Measurements from ENCODE around the gene CCDC69.
A peak's percentile ranks its signal among the peaks of the same experiment; 100 is the strongest.
"Not testable (repeated sequence)": the region's sequence is repeated elsewhere in the genome, so short reads cannot be mapped to it uniquely, and the experiment has no call there.

CCDC69 gene

DNA sequence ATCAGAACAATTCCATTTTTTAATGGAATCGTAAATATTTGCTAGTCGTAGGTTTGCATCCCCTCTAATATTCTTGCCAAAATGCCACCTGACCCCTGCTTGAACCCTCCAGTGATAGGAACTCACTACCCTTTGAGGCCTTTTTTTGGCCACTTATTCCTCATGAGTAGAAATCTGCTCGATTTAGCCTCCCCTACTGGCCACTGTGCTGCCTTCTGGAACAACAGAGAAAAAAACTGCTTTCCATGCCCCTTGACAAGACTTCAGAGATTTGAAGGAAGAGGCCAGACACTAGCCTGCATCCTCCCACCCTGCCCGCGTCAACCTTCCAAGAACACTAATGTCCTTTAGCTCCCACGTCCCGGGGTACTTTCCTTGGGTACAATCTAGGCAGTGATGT lies 4.1 kb downstream of the CCDC69 start:
- no peak for DNase-seq

- DNase-seq: no peak
These were observed 4.8 kb downstream of the CCDC69 start for GRCh38 chr5:151219138-151219537.

GRCh38 chr5:151218177-151218576 lies 5.7 kb downstream of the CCDC69 start:
- no peak for DNase-seq

- DNase-seq: no peak
These were observed 7.1 kb downstream of the CCDC69 start for GRCh38 chr5:151216781-151217180.

GRCh38 chr5:151215546-151215880 lies 8.4 kb downstream of the CCDC69 start:
- no peak for DNase-seq

DNA sequence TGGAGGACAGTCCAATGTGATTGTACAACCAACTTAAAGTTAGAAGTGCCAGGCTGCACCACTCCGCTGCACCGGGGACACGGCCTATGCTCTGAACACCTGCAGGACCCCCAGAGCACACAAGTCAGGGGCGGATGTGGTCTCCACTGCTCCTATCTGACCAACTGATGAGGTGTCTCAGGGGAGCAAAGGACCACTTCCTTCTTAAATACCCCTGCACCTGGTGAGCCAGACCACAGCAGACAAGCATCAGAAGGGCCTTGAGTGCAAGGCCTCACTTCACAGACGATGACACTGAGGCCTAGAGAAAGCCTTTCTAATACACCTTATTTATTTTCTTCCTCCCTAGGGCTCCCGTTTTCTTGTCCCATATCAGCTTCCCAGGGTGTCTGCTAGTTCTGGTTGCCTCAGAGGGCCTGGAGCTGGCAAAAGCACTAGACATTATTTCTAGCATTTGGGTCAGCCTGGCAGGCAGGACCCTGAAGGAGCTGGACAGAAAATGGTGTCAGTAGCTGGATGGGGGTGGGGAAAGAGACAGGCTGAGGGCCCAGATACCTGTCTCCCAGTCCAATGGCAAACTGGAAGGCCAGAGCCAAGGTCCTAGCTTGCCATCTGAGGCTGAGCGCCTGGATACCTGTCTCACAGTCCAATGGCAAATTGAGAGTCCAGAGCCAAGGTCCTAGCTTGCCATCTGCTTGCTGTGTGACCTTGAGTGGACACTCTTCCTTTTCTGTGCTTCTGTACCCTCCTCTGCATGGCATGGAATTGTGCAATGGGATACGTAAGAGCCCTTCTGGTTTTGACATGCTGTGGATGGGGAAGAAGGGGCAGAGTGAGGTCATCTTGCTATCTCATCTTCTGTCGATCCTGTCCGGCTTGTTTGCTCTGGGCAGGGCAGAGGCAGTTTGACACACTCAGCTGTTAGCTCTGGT lies 9.0 kb downstream of the CCDC69 start:
- no peak for DNase-seq

DNA sequence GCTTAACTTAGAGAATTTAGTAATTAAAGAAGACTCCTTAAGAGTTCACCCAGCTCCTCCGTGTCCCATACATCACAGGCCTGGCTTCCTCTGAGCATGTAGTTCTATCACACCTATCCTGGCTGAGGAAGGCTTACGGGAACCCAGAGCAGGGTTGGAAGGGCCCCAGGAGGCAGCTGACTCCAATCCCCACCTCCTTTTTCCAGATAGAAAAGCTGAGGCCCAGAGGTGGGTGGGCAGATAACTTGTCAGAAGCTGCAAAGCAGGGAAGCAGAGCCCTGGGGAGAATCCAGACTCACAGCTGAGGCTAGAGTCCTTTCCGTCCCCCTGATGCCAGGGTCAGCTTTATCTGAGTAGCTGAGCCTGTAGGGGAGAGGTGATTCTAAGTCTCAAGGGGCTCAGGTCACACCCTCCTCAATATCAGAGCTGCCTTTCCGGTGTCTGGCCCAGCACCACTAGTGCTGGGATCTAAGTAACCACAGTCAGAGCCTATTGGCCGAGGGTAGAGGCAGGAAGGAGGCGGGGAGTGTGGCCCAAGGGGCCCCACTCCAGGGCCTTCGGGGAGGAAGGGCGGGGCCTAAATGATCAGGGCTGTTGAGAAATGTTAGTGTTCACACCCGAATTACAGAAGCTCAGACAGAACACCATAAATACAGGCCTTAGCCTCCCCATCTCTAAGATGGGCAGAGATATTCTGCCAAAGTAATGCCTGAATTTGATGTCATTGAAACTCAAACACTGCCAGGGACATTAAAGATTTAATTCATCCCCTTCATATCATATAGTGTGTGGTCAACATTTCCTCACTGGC lies 9.9 kb downstream of the CCDC69 start:
- peak; percentile 78 for DNase-seq

DNA sequence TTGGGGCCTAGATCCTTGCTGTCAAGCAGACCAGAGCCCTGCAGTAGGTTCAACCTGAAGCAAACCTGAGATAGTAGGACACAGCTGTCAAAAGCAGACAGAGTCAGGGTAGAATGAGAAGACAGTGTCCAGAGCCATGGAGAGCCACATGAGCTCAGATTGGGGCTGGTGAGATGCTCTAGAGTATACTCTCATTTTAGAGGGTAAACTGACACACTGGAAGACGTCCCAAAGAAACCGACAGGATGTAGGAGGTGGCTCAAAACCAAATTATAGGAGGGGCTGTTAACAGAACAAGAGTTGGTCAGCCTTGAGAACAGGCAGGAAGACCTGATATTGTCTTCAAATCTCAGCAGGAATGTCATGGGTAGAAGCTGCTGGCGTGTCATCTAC lies 11.5 kb downstream of the CCDC69 start:
- DNase-seq: no peak

- DNase-seq: no peak
These were observed 15.4 kb downstream of the CCDC69 start for GRCh38 chr5:151208481-151208914.

GRCh38 chr5:151205411-151205810 lies 18.5 kb downstream of the CCDC69 start:
- DNase-seq: no peak

DNA sequence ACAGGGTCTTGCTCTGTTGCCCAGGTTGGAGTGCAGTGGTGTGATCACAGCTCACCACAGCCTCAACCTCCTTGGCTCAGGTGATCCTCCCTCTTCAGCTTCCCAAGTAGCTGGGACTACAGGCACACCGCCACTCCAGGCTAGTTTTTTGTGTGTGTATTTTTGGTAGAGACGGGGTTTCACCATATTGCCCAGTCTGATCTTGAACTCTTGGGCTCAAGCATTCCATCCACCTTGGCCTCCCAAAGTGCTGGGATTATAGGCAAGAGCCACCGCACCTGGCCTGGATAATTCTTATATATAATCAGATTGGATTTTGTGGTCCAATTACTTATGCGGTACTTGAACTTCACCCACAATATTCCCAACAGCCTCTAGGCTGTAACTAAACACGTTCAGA lies 19.8 kb downstream of the CCDC69 start:
- DNase-seq: no peak

GRCh38 chr5:151202381-151203139 lies 21.3 kb downstream of the CCDC69 start:
- peak; percentile 30 for DNase-seq

GRCh38 chr5:151200913-151201595 lies 22.8 kb downstream of the CCDC69 start:
- no peak for DNase-seq

DNA sequence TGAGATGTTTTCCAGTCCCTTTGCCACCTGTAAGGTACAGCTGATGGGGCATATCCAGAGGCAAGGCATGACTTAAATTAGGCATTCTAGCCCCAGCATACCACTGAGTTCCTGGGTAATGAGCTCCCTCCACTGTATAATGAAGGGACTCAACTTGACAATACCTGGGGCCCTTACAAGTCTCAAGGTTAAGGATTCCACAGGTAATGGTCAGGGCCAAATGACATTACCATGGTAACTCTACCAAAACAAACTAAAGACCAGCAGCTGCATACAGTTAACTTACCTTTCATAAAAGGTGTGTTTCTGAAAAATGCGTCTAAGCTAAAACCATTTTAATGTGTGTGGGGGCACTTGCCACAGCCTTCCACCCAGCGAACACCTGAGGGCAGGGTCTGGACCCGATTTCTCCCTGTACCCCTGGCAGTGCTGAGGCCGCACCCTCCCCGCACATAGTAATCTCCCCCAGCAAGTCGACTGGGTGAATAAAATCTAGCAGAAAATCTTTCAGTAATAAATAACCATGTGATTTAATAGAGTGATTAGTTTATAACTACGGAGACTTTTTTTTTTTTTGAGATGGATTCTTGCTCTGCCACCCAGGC lies 24.2 kb downstream of the CCDC69 start:
- no peak for DNase-seq

DNA sequence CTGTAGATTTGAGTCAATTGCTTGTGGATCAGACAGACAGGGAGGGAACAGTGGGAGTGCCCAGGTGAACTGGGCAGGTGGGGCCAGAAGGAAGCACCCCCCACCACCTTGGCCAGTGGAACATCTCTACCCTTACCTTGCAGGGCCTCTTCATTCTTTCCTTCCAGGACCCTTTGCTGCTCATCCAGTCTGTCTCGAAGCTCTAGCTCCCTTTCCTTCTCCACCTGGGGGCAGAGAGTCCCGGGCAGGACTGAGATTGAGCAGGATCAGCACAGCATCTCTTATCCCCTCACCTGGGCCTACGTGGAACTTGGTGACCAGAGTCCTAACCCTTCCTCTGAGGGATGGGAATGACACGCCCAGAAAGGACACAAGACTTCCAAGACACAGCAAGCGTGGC lies 25.0 kb downstream of the CCDC69 start:
- DNase-seq: no peak

DNA sequence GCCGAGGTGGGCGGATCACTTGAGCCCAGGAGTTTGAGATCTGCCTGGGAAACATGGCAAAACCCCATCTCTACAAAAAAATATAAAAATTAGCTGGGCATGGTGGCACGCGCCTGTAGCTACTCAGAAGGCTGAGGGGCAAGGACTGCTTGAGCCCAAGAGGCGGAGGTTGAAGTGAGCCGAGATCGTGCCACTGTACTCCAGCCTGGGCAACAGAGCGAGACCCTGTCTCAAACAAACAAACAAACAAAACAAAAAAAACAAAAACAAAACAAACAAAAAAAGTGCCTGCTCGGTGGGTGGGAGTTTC lies 26.6 kb downstream of the CCDC69 start:
- not testable (repeated sequence) for DNase-seq

DNA sequence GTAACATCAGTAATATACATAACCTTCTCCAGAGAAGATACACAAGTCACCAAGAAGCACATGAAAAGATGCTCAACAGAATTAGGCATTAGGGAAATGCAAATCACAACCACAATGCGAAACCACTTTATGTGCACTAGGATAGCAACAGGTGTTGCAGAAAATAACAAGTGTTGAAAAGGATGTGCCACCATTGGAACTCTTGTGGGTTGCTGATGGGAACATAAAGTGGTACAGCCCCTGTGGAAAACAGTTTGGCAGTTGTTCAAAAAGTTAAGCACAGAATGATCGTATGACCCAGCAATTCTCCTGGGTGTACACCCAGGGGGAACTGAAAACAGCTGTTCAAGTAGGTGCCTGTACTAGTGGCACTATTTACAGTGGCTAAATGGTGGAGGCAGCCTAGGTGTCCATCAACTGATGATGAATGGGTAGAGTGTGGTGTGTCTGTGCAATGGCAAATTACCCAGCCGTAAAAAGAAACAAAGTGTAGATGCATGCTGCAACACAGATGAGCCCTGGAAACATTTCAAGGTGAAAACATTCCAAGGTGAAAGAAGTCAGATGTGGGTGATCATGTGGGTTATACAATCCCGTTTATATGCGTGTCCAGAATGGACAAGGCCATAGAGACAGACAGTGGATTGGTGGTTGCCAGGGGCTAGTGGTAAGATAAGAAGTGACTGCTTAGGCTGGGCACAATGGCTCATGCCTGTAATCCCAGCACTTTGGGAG lies 27.2 kb downstream of the CCDC69 start:
- no peak for DNase-seq

DNA sequence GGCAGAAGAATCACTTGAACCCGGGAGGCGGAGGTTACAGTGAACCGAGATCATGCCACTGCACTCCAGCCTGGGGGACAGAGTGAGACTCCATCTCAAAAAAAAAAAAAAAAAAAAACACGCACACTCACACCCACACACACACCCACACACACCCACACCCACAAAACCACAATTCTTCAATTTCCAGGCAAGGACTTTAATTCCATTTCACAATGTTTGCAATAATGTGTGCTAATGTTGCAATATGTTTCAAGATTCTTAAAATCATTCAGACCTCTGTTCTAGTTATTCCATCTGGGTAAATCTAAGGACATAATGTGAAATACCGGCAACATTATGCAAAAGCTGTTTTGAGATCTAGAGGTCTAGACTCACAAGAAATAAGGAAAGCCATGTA lies 28.3 kb downstream of the CCDC69 start:
- no peak for DNase-seq

DNA sequence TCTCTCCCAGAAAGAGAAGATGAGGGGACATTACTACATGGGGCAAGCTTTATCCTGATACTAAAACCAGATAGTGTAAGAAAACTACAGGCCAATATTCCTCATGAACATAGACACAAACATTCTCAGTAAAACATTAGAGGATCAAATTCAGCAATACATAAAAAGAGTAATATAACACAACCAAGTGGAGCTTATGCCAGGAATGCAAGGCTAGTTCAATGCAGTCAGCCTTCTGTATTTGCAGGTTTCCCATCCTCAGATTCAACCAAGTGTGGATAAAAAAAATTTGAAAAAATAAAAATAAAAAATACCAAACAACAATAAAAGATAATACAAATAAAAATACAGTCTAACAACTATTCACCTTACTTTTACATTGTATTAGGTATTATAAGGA lies 31.3 kb downstream of the CCDC69 start:
- no peak for DNase-seq

GRCh38 chr5:151191661-151192060 lies 32.2 kb downstream of the CCDC69 start:
- DNase-seq: no peak

DNA sequence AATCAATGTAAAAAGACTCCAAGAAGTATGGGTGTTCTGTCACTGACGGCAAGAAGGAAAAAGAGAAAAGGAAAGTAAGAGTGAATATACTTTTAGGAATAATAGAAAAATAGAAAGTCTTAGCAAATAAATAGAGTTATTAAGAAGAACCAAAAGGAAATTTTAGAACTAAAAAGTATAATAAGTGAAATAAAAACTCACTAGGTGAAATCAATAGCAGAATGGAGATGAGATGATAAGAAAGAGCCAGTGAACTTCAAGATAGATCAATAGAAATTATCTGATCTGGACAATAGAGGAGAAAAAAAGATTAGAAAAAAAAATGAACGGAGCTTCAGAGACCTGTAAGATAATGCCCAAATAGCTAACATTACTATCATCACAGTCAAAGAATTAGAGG lies 34.7 kb downstream of the CCDC69 start:
- no peak for DNase-seq

DNA sequence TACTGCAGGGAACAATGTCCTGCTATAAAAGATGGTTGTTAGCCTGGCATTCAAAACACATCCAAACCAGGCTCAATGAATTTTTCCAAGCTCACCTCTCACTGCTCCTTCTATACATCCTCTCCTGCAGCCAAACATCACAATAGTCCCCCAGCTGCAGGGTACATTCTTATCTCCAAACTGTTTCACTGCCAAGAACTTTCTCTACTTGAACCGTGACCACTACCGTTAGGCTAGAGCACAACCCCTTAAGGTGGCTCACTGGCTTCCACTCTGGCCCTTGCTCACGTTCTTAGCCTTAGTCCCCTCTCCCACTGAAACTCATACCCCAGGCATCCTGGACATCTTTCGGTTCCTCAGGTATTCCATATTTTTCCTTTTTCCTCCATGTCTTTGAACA lies 37.4 kb downstream of the CCDC69 start:
- DNase-seq: no peak

All from activated naive CD4-positive, alpha-beta T cell treated with anti-CD3 and anti-CD28 coated beads, Interleukin-2, amount 50 U/mL, for 16 hours (primary cell).